Umbilical cord (tissue), 2 donors: Measurements from ENCODE around the gene SMG6. TPM values are rescaled to one million over a fixed set of nuclear protein-coding genes. Genes with fewer than 3 reads are reported as not detected.

ENCODE experiments used
- DNase-seq: peaks from one replicate; pipeline ENCODE4 v3.0.0-alpha.2; 2015; ENCODE audit warnings: low spot score
- total RNA-seq: library from RNA; depleted of rRNA; stranded (reverse); fragments of >200 nt; gene quantifications from one replicate; pipeline ENCODE4 v1.2.3, GENCODE V29; 2014; ENCODE audit warnings: low replicate concordance; ENCODE audit not compliant: insufficient read depth

Gene SMG6
- total RNA-seq, 1 donor from 2014 or later, result 29.1 TPM

DNA sequence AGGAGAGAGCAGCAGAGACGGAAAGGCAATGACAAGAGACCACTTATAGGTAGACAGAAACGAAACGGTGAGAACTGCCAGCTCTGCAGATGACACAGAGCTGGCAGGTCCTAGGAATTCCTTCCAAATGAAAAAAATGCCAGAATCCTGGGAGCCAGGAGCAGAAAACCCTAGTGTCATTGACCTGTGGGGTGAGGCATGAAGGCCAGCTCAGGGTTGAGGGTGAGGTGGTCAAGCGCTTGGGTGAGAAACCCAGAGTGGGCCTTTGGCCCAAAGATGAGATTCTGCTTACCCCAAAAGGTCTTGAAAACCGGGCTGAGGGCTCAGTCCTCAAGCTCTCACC lies 239.5 kb downstream of the SMG6 start:
- no peak for DNase-seq

DNA sequence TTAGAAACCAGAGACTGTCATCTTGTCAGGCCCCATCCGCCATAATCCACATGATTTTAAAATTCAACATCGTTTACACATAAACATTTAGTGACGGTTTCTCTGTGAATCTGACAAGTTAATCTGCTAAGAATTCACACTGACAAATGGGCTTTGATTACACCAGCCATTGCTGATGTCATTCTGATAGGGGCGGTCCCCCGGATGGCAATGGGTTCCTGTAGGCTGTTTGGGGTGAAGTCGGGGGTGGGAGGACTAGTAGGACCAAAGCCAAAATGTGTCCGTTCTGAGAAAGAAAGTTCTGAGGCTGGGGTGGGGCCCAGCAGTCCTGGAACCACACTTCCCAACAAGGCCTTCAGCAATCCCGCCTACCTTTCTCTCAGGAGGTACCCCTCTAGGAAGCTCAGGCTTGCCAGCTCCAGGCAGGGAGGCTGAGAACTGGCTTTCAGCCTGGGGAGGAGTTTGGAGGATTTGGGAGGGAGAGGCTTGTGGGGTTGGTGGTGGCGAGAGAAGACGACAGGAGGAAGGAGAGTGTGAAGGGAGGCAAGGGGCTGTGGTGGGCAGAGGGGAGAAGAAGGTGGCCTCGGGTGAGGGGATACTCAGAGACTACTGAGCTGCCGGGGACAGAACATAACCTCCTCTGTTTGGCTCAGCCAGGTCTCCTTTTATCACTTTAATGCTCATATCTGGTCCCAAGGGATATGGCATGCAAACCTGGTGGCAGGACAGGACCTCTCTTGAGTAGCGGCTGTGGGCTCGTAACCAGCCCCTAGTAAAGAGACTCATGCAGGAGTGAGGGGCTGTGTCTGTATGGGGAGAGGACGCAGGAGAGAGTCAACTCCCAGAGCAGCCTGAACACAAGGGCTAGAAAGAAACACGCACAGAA lies 240.1 kb downstream of the SMG6 start:
- peak; percentile 79 for DNase-seq

DNA sequence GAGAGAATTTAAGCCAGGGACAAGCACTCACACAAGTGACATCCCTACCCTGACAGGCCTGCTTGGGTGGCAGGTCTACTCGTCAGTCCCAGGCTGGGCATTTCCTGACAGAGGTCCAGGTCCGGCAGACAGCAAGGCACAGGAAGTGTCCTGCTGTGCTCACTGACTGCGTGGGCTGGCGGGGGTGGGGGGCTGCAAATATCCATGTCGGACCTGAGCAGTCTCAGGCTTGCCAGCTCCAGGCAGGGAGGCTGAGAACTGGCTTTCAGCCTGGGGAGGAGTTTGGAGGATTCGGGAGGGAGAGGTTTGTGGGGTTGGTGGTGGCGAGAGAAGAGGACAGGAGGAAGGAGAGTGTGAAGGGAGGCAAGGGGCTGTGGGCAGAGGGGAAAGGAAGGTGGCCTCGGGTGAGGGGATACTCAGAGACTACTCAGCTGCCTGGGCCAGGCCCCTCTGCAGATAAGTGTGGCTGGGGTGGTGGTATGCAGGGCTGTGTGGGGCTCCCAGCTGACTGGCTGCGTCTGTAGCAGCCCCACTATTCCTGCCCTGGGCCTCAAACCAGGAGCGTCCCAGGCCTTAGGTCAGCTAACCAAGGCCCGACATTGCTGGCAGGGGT lies 240.9 kb downstream of the SMG6 start:
- peak; percentile 78 for DNase-seq

DNA sequence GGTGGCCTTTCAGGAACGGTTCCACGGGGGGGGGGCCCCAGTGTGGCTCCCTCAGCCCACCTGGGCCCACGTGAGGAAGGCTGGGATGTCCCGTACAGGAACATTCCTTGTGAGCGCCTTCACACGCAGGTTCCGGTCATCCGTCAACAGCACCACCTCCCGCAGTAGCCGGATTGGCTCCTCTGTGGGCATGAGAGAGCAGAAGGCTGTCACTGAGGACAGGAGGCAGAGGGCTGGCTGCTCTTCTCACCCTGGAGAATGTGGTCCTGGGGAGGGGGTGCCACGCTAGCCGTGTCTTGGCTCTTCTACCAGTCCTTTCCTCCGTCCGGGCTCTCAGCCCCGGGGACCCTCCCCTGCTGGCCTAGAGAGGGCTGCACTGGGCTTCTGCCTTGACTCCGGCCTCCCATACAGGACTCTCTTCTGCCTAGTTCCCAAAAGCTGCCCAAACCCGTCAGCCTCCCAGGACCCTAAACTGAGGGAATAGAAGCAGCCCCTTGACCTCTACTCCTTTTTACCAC lies 242.1 kb downstream of the SMG6 start:
- DNase-seq, result no peak

DNA sequence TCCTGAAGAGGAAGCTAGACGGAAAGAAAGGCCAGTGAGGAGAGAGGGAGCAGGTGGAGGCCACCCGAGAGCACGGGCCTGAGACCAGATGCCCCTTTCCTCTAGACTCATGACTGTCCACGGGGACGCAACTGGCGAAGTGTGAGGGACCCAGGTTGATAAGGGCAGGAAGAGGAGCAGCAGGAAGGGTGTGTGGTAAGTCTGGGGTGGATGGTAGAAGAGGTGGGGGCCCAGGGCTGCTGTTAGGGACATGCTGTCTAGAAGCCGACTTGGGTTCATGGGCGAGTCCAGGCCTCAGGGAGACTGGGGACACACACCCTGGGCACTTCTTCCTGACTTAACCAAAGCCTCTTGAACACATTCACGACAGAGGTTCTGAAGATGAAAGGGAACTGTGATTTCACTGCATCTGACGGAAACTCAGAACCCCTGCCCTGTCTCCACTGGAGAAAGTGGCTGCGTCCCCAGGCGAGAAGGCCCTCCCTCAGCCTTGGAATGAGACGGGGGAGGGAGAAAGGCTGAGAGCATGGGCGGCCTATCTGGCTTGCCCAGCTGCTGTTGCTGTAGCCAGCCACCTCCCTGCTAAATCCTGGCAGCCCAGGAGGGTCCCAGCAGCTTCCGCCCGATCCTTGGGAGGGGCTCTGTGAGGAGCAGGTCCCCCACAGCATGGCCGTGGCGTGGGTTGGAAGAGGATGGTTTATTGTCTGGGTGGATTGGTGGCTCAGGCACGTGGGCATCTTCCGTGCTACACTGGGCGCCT lies 242.7 kb downstream of the SMG6 start:
- no peak for DNase-seq

DNA sequence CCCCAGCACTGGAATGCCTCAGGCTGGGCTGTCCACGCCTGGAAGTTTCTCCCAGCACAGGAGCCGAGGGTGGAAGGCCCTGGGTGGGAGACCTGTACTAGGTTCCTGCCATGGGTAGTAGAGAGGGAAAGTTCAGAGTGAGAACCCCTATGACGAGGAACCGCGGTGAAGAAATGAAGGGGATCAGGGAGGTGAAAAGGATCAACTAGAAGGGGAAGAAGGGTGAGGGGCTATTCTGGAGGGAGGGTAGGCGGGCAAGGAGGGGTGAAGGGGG lies 243.3 kb downstream of the SMG6 start:
- no peak for DNase-seq

DNA sequence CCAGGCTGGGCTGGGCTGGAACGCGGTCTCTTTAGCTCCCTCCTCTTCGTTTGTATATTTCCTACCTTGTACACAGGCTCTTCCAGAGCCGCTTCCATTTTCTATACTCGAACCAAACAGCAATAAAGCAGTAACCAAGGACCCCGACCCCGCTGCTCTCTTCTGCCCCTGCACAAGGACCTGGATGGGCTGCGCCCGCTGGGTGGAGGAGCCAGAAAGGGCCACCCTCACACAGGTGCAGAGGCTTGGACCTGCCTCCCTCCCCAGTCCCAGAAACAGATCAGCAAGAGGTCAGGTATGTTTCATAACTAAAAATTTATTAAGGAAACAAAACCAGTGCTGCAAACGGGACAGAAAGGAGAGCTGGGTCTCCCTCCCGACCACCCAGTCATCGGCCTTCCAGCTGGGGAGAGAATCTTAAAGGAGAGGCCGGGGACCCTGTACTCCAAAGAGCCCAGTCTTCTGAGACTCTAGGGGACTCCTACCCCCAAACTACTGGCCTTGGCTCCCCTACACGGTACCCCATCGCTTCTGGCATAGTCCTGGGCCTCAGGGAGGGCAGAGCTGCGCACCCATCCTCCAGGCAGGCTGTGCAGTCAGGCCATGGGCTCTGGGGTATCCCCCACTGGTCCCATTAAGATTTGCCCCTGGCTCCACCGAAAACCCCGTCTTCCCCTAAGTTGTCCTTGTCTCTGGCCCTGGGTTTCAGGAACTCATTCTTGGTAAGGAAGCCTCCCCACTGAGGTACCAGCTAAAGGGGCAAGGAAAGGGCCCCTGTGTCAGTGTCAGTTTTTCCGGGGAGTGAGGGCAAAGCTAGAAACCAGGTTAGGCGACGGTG lies 243.8 kb downstream of the SMG6 start:
- DNase-seq, result no peak

DNA sequence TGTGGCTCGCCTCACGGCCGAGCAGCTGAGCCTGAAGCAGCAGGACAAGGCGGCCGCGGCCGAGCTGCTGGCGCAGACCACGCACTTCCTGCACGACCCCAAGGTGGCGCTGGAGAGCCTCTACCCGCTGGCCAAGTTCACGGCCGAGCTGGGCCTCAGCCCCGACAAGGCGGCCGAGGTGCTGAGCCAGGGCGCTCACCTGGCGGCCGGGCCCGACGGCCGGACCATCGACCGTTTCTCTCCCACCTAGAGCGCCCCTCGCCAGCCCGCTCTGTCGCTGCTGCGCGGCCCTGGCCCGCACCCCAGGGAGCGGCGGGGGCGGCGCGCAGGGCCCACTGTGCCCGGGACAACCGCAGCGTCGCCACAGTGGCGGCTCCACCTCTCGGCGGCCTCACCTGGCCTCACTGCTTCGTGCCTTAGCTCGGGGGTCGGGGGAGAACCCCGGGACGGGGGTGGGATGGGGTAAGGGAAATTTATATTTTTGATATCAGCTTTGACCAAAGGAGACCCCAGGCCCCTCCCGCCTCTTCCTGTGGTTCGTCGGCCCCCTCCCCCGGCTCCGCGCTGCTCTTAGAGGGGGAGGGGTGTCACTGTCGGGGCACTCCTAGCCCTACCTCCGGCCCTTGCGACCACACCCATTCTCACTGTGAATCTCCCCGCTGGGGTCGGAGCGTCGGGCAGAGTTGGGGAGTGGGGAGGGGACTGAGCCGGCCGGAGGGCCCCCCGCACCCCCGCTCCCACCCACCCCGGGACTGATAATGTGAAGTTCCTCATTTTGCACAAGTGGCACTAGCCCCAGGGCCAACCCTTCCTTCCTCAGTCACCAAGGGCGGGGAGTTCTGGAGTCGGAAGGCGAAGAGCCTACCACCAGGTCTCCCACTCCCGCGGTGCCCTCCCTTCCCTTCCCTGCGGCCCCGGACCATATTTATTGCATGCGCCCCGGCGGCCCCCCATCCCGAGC lies 244.7 kb downstream of the SMG6 start:
- no peak for DNase-seq

DNA sequence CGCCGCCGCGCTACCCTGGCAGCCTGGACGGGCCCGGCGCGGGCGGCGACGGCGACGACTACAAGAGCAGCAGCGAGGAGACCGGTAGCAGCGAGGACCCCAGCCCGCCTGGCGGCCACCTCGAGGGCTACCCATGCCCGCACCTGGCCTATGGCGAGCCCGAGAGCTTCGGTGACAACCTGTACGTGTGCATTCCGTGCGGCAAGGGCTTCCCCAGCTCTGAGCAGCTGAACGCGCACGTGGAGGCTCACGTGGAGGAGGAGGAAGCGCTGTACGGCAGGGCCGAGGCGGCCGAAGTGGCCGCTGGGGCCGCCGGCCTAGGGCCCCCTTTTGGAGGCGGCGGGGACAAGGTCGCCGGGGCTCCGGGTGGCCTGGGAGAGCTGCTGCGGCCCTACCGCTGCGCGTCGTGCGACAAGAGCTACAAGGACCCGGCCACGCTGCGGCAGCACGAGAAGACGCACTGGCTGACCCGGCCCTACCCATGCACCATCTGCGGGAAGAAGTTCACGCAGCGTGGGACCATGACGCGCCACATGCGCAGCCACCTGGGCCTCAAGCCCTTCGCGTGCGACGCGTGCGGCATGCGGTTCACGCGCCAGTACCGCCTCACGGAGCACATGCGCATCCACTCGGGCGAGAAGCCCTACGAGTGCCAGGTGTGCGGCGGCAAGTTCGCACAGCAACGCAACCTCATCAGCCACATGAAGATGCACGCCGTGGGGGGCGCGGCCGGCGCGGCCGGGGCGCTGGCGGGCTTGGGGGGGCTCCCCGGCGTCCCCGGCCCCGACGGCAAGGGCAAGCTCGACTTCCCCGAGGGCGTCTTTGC lies 245.6 kb downstream of the SMG6 start:
- DNase-seq, result no peak

DNA sequence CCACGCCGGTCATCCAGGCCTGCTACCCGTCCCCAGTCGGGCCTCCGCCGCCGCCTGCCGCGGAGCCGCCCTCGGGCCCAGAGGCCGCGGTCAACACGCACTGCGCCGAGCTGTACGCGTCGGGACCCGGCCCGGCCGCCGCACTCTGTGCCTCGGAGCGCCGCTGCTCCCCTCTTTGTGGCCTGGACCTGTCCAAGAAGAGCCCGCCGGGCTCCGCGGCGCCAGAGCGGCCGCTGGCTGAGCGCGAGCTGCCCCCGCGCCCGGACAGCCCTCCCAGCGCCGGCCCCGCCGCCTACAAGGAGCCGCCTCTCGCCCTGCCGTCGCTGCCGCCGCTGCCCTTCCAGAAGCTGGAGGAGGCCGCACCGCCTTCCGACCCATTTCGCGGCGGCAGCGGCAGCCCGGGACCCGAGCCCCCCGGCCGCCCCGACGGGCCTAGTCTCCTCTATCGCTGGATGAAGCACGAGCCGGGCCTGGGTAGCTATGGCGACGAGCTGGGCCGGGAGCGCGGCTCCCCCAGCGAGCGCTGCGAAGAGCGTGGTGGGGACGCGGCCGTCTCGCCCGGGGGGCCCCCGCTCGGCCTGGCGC lies 246.3 kb downstream of the SMG6 start:
- DNase-seq, result no peak

DNA sequence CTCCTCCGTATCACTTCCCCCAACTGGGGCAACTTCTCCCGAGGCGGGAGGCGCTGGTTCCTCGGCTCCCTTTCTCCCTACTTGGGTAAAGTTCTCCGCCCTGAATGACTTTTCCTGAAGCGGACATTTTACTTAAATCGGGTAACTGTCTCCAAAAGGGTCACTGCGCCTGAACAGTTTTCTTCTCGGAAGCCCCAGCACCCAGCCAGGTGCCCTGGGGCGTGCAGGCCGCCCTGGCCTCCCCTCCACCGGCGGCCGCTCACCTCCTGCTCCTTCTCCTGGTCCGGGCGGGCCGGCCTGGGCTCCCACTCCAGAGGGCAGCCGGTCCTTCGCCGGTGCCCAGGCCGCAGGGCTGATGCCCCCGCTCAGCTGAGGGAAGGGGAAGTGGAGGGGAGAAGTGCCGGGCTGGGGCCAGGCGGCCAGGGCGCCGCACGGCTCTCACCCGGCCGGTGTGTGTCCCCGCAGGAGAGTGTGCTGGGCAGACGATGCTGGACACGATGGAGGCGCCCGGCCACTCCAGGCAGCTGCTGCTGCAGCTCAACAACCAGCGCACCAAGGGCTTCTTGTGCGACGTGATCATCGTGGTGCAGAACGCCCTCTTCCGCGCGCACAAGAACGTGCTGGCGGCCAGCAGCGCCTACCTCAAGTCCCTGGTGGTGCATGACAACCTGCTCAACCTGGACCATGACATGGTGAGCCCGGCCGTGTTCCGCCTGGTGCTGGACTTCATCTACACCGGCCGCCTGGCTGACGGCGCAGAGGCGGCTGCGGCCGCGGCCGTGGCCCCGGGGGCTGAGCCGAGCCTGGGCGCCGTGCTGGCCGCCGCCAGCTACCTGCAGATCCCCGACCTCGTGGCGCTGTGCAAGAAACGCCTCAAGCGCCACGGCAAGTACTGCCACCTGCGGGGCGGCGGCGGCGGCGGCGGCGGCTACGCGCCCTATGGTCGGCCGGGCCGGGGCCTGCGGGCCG lies 247.1 kb downstream of the SMG6 start:
- DNase-seq, result no peak

DNA sequence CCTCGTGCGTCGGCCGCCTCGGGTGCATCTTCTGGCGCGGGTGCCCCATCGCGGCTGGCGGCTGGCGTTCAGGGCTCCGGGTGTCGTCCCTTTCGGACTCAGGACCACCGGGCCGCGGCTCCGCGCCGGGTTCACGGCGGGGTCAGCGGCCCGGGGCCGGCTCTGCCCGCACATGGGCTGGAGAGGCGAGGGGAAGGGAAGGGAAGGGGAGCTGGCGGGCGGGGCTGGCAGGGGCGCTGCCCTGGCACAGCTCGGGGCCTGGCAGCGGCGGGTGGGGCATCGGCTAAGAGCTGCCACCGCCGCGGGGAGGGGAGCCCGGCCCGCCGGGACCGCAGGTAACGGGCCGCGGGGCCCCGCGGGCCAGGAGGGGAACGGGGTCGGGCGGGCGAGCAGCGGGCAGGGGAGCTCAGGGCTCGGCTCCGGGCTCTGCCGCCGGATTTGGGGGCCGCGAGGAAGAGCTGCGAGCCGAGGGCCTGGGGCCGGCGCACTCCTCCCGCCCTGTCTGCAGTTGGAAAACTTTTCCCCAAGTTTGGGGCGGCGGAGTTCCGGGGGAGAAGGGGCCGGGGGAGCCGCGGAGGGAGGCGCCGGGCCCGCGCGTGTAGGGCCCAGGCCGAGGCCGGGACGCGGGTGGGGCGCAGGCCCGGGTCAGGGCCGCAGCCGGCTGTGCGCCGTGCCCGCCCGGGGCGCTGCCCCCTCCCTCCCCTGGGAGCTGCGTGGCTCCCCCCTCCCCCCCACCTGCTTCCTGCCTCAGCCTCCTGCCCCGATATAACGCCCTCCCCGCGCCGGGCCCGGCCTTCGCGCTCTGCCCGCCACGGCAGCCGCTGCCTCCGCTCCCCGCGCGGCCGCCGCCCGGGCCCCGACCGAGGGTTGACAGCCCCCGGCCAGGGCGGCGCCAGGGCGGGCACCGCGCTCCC lies 248.0 kb downstream of the SMG6 start:
- DNase-seq, result no peak

DNA sequence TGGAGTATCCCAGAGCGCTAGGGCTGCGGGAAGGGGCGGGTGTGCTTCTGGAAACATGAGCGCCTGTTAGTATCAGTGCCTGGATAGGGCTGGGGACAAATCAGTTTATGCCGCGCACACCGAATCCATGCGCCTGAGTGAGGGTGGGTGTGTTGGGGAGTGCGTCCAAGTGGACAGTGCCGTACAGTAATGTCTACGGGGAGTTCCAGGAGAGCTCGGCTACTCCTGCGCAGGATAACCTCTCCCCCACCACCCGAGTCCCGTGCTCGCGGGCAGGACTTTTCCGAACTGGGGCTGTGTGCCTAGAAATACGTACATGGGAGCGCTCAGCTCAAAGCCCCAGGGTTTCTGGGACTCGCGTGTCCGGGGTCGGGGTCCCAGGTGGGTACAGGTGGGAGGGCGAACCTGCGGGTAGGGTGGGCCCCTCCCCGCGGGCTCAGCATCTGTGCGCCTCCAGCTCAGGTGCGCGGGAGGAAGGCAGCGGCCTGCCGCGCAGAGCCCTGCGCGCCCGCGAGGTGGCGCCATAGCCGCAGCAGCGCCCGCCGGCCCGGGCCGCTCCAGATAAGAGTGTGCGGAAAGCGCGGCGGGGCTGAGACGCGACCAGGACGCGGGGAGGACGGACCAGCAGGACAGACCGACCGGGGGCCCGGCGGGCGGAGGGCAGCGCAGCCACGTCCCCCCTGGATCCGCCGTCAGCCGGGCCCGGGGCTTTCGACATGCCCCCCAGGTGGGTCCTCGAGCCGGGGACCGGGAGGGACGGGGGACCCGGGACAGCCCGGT lies 248.9 kb downstream of the SMG6 start, which contains the start of gene HIC1:
Gene HIC1 (plus strand): TSS at position 592 of the 780 bp plus-strand sequence. CDS start 1,588 bp downstream, outside the sequence.
- DNase-seq, result peak; percentile 74

DNA sequence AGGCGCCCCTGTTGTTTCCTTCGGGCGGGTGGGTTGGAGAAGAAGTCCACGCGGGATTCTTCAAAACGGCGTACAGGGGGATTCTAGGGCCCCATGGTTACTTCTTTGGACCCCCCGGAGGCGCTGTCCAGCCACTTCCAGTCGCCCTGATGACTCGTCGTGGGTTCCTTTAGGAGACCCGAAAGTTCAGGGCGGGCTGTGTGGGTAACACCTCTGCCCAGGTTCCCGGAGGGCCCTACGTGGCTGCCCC lies 249.4 kb downstream of the SMG6 start:
- no peak for DNase-seq

DNA sequence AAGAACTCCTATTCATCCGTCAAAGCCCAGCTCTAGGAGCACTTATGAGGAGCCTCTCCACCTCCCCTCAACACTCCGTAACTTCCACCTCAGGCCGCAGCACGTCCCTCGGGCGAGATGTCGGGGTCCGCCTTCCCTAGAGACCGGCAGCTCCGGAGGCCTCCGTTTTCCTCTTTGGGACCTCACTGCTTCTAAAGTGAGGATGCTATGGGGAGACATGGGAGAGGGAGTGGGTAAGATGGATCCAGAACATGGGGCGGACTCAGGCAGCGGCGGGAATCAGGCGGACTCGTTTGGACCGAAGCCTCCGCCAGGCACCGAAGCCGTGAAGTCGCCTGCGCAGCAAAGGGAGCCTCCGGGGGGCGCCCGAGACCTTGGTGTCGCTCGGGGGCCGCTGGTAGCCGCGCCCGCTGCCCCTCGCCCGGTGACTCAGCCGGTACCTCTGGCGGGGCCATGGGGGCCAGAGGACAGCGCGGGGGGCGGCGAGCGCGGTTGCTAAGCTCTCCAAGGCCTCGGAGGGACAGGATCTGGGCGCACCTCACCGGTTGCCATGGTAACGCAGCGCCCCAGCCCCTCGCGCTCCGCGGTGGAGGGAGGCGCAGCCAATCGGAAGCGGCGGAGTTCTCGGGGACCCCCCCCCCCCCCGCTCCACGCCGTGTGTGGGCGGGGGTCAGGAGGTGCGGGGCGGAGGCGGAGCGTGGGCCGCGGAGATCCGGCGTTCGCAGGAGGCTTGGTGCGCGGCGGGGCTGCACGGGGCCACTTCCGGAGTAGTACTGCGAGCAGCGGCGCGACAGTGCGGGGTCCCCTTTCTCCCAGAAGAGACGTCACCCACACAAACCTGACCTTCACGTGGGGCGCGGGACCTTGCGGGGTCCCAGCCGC lies 250.0 kb downstream of the SMG6 start:
- DNase-seq, result peak; percentile 71
